ENCODE results near the gene STARD13.

STARD13 gene

DNA sequence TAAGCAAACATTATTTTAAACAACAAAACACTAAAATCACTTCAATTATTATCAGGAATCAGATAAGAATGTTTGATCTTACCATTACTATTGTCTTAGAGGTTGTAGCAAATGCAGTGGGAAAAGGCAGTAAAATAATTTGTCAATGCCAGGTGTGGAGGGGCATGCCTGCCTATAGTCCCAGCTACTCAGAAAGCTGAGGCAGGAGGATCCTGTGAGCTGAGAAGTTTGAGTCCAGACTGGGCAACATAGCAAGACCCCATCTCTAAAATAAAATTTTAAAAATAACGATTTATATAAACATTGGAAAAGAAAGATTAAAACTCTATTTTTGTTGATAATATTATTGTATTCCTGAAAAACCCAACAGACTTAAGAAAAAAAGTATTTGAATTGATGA lies 202.5 kb downstream of the STARD13 start:
- no peaks in the 10 kb centered on the region for H3K79me2 ChIP-seq (ENCODE audit: insufficient read depth, low read length)
- TF ChIP-seq, protein P1, sequence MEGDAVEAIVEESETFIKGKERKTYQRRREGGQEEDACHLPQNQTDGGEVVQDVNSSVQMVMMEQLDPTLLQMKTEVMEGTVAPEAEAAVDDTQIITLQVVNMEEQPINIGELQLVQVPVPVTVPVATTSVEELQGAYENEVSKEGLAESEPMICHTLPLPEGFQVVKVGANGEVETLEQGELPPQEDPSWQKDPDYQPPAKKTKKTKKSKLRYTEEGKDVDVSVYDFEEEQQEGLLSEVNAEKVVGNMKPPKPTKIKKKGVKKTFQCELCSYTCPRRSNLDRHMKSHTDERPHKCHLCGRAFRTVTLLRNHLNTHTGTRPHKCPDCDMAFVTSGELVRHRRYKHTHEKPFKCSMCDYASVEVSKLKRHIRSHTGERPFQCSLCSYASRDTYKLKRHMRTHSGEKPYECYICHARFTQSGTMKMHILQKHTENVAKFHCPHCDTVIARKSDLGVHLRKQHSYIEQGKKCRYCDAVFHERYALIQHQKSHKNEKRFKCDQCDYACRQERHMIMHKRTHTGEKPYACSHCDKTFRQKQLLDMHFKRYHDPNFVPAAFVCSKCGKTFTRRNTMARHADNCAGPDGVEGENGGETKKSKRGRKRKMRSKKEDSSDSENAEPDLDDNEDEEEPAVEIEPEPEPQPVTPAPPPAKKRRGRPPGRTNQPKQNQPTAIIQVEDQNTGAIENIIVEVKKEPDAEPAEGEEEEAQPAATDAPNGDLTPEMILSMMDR (IDR thresholded peaks at IDR 0.05; ENCODE audit: insufficient read depth, low read length, poor library complexity, severe bottlenecking): no peak
- TF ChIP-seq EZH2phosphoT487 (conservative IDR thresholded peaks at IDR 0.05; ENCODE audit: low read length): no peak
- H3K27ac ChIP-seq (ENCODE audit: low read depth, low read length): no peak overlapping the region
- H3K9me2 ChIP-seq (replicated peaks; ENCODE audit: insufficient read depth, low read length): no peaks in the 10 kb centered on the region
- no peaks in the 10 kb centered on the region for H3K27me3 ChIP-seq (ENCODE audit: low read length)
- no peak overlapping the region for H2AFZ ChIP-seq (ENCODE audit: low read depth, low read length, severe bottlenecking)
- H3K4me2 ChIP-seq (ENCODE audit: low read depth, low read length, poor library complexity, severe bottlenecking): no peak overlapping the region
- no peaks in the 10 kb centered on the region for H3K9me3 ChIP-seq (ENCODE audit: insufficient read depth, low read length)
- no peaks in the 10 kb centered on the region for H3K36me3 ChIP-seq (ENCODE audit: low read length)
- no peak overlapping the region for H3K4me3 ChIP-seq (ENCODE audit: insufficient read depth, low read length, poor library complexity, severe bottlenecking)
- no peaks in the 10 kb centered on the region for H4K20me1 ChIP-seq (ENCODE audit: low read depth, low read length)
- H3F3A ChIP-seq (ENCODE audit: insufficient read depth): no peaks in the 10 kb centered on the region
- no peak overlapping the region for H3K9ac ChIP-seq (ENCODE audit: low read length)

DNA sequence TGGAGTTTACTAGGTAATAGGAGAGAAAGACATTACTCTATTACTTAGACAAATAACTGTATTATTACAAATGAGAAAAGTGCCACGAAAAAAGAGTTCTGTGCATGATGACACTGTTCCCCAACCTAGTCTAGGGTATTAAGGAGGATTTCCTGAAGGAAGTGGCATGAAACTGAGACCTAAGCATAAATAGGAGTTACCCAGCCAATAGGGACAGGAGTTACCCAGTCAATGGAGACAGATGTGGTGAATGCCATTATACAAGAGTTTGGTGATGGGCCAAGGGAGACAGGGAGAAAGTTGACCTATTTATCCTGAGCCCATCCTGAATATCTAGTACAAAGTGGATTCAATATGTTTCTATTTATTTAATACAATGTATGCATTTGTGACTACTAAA lies 203.9 kb downstream of the STARD13 start:
- H3K9me3 ChIP-seq (ENCODE audit: insufficient read depth, low read length): no peaks in the 10 kb centered on the region
- H3F3A ChIP-seq (ENCODE audit: insufficient read depth): no peaks in the 10 kb centered on the region
- no peak overlapping the region for H3K4me3 ChIP-seq (ENCODE audit: insufficient read depth, low read length, poor library complexity, severe bottlenecking)
- H3K36me3 ChIP-seq (ENCODE audit: low read length): no peaks in the 10 kb centered on the region
- H3K27ac ChIP-seq (ENCODE audit: low read depth, low read length): no peak overlapping the region
- no peak overlapping the region for H3K4me2 ChIP-seq (ENCODE audit: low read depth, low read length, poor library complexity, severe bottlenecking)
- no peaks in the 10 kb centered on the region for H4K20me1 ChIP-seq (ENCODE audit: low read depth, low read length)
- H3K9ac ChIP-seq (ENCODE audit: low read length): no peak overlapping the region
- H3K27me3 ChIP-seq (ENCODE audit: low read length): no peaks in the 10 kb centered on the region
- H3K79me2 ChIP-seq (ENCODE audit: insufficient read depth, low read length): no peaks in the 10 kb centered on the region
- TF ChIP-seq, protein P1 (IDR thresholded peaks at IDR 0.05; ENCODE audit: insufficient read depth, low read length, poor library complexity, severe bottlenecking): no peak
- TF ChIP-seq EZH2phosphoT487 (conservative IDR thresholded peaks at IDR 0.05; ENCODE audit: low read length): no peak
- no peaks in the 10 kb centered on the region for H3K9me2 ChIP-seq (replicated peaks; ENCODE audit: insufficient read depth, low read length)
- H2AFZ ChIP-seq (ENCODE audit: low read depth, low read length, severe bottlenecking): no peak overlapping the region

DNA sequence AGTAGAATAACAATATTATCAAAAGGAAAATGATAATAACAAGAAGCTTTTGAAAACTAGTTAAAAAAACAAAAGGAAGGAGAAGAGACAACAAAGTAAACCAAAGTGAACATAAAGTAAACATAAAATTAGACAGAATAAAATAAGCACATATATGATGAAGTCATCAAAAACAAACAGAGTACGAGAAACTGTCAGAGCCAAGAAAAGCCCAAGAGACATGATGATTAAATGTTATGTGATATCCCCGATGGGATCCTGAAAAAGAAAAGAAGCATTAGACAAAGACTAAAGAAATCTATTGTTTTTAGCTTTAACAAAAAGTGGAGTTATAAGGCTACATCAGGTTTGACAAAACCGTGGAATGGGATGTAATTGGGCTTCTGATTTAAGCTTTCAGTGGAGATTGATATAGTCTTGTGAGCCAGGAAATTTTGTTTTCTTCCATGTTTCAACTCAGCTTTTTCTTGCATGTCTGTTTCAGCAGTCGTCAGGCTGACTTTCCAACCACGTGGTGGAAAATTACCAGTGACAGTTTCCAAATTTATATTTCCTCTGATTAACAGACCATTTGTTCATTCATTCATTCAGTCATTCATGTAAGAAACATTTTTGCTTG lies 204.5 kb downstream of the STARD13 start:
- Histone ChIP-seq H3K27ac (ENCODE audit: low read depth, low read length) (no peak overlapping the region), H3K4me2 (ENCODE audit: low read depth, low read length, poor library complexity, severe bottlenecking) (no peak overlapping the region), H3K9me3 (ENCODE audit: insufficient read depth, low read length) (no peaks in the 10 kb centered on the region), H4K20me1 (ENCODE audit: low read depth, low read length) (no peaks in the 10 kb centered on the region), H3K4me3 (ENCODE audit: insufficient read depth, low read length, poor library complexity, severe bottlenecking) (no peak overlapping the region), H3F3A (ENCODE audit: insufficient read depth) (no peaks in the 10 kb centered on the region), H3K9me2 (replicated peaks; ENCODE audit: insufficient read depth, low read length) (no peaks in the 10 kb centered on the region), H3K36me3 (ENCODE audit: low read length) (no peaks in the 10 kb centered on the region), H3K79me2 (ENCODE audit: insufficient read depth, low read length) (no peaks in the 10 kb centered on the region), H3K9ac (ENCODE audit: low read length) (no peak overlapping the region), H2AFZ (ENCODE audit: low read depth, low read length, severe bottlenecking) (no peak overlapping the region), H3K27me3 (ENCODE audit: low read length) (no peaks in the 10 kb centered on the region)
- TF ChIP-seq EZH2phosphoT487 (conservative IDR thresholded peaks at IDR 0.05; ENCODE audit: low read length): no peak
- TF ChIP-seq, protein P1 (IDR thresholded peaks at IDR 0.05; ENCODE audit: insufficient read depth, low read length, poor library complexity, severe bottlenecking): no peak
